Measurements from ENCODE around the gene DUSP2.

The DUSP2 gene

DNA sequence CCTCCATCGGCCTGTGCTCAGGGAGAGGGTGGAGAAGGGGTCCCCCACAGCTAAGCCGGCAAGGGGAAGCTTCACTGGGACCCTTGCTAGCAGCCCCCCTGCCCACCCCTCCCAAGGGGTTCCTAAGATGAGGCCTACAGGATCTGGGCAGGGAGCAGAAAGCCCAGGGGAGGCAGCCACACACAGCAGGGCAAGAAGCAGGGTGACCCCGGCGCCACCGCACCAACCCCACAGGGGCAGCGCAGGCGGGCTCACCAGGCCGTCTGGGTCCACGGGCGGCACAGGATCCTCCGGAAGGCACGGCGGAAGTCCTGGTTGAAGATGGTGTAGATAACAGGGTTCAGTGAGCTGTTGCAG is 30.7 kb downstream of the DUSP2 start:
- no peak overlapping the region for H3K4me3 ChIP-seq (ENCODE audit: low read depth, low read length, poor library complexity, severe bottlenecking)
- no peaks in the 10 kb centered on the region for H3K9me3 ChIP-seq (ENCODE audit: low read length)
- no peaks in the 10 kb centered on the region for H3K36me3 ChIP-seq (ENCODE audit: insufficient read depth, low read length)
- TF ChIP-seq EZH2 (IDR thresholded peaks at IDR 0.05; ENCODE audit: borderline replicate concordance, low read length) (no peak), CTCF (IDR thresholded peaks at IDR 0.05; ENCODE audit: low read length) (no peak)
- no peak overlapping the region for H2AFZ ChIP-seq (ENCODE audit: low read length)
- no peak overlapping the region for H3K27ac ChIP-seq (ENCODE audit: low read depth, low read length, poor library complexity, severe bottlenecking)
- no peaks in the 10 kb centered on the region for H3K79me2 ChIP-seq (ENCODE audit: insufficient read depth, low read length)
- no peak overlapping the region for H3K4me2 ChIP-seq (ENCODE audit: low read length)
- H3F3A ChIP-seq (ENCODE audit: insufficient read depth, low read length) = no peaks in the 10 kb centered on the region
- H3K4me1 ChIP-seq (ENCODE audit: insufficient read depth, low read length, severe bottlenecking) = peaks cover 8% of the 10 kb centered on the region
- peaks cover 5% of the 10 kb centered on the region; the same call in 1 of the 2 replicates for H3K27me3 ChIP-seq (ENCODE audit: insufficient read depth, low read length)
- no peaks in the 10 kb centered on the region for H3K9me2 ChIP-seq (ENCODE audit: low read depth, low read length)
- no peaks in the 10 kb centered on the region for H4K20me1 ChIP-seq (ENCODE audit: insufficient read depth, low read length)
- H3K9ac ChIP-seq (ENCODE audit: low read length) = no peak overlapping the region

DNA sequence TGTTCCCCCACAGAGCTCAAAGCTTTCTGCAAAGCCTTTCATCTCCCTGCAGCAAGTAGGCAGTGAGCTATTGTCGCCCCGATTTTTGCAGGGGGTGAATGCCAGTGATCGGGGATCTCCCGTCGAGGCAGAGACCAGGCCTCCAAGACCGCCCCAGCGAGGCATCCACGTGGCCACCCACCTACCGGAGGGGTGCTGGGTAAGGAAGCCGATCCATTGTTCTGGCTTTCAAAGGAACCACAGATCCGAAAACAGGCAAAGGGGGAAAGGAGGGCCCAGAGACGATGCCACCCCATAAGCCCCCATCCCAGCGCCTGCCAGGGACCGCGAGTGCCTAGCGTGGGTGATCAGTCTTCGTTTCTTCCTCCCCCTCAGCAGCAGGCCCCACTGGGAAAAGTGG is 31.3 kb downstream of the DUSP2 start:
- Histone ChIP-seq H3K79me2 (ENCODE audit: insufficient read depth, low read length) (no peaks in the 10 kb centered on the region), H3K9me3 (ENCODE audit: low read length) (no peaks in the 10 kb centered on the region), H3F3A (ENCODE audit: insufficient read depth, low read length) (no peaks in the 10 kb centered on the region), H3K36me3 (ENCODE audit: insufficient read depth, low read length) (no peaks in the 10 kb centered on the region), H3K27me3 (ENCODE audit: insufficient read depth, low read length) (peaks cover 5% of the 10 kb centered on the region; the same call in 1 of the 2 replicates), H3K4me3 (ENCODE audit: low read depth, low read length, poor library complexity, severe bottlenecking) (no peak overlapping the region), H4K20me1 (ENCODE audit: insufficient read depth, low read length) (no peaks in the 10 kb centered on the region), H2AFZ (ENCODE audit: low read length) (no peak overlapping the region), H3K9me2 (ENCODE audit: low read depth, low read length) (no peaks in the 10 kb centered on the region), H3K4me2 (ENCODE audit: low read length) (no peak overlapping the region), H3K4me1 (ENCODE audit: insufficient read depth, low read length, severe bottlenecking) (peaks cover 8% of the 10 kb centered on the region), H3K9ac (ENCODE audit: low read length) (no peak overlapping the region), H3K27ac (ENCODE audit: low read depth, low read length, poor library complexity, severe bottlenecking) (no peak overlapping the region)
- TF ChIP-seq CTCF (IDR thresholded peaks at IDR 0.05; ENCODE audit: low read length) (no peak), EZH2 (IDR thresholded peaks at IDR 0.05; ENCODE audit: borderline replicate concordance, low read length) (no peak)

- Histone ChIP-seq H3K9ac (ENCODE audit: low read length) (no peak overlapping the region), H4K20me1 (ENCODE audit: insufficient read depth, low read length) (no peaks in the 10 kb centered on the region), H3K9me3 (ENCODE audit: low read length) (no peaks in the 10 kb centered on the region), H2AFZ (ENCODE audit: low read length) (no peak overlapping the region), H3K27ac (ENCODE audit: low read depth, low read length, poor library complexity, severe bottlenecking) (no peak overlapping the region), H3F3A (ENCODE audit: insufficient read depth, low read length) (no peaks in the 10 kb centered on the region), H3K4me2 (ENCODE audit: low read length) (no peak overlapping the region), H3K36me3 (ENCODE audit: insufficient read depth, low read length) (no peaks in the 10 kb centered on the region), H3K4me3 (ENCODE audit: low read depth, low read length, poor library complexity, severe bottlenecking) (no peak overlapping the region), H3K4me1 (ENCODE audit: insufficient read depth, low read length, severe bottlenecking) (peaks cover 8% of the 10 kb centered on the region), H3K9me2 (ENCODE audit: low read depth, low read length) (no peaks in the 10 kb centered on the region), H3K27me3 (ENCODE audit: insufficient read depth, low read length) (peaks cover 3% of the 10 kb centered on the region; the same call in 1 of the 2 replicates), H3K79me2 (ENCODE audit: insufficient read depth, low read length) (no peaks in the 10 kb centered on the region)
- TF ChIP-seq EZH2 (IDR thresholded peaks at IDR 0.05; ENCODE audit: borderline replicate concordance, low read length) (no peak), CTCF (IDR thresholded peaks at IDR 0.05; ENCODE audit: low read length) (peak; percentile 63)
Observed at GRCh38 chr2:96113367-96113677, 31.9 kb downstream of the DUSP2 start.

Measured in OCI-LY1 (cell line).